Stimulated activated CD8-positive, alpha-beta memory T cell treated with anti-CD3 and anti-CD28 coated beads, Interleukin-7, amount 100 ng/mL, for 4 hours (primary cell): ENCODE measurements around the gene MSANTD3.
"Not testable (repeated sequence)": the region's sequence is repeated elsewhere in the genome, so short reads cannot be mapped to it uniquely, and the experiment has no call there.

Experiments
- DNase-seq, 2 donors: peaks; one replicate each; pipeline ENCODE4 v3.0.0-alpha.2; 2020; ENCODE audit warnings: low read depth in 2 of 2

The MSANTD3 gene

GRCh38 chr9:100426530-100427365 lies at the start of gene MSANTD3:
Gene MSANTD3 (plus strand): TSS chr9:100427143. CDS start chr9:100441939, 14,796 bp downstream.
- peak in 1 of 2 donors; percentile 58 for DNase-seq

- DNase-seq, result no peak
Measured at GRCh38 chr9:100379862-100380261, 47.1 kb upstream of the MSANTD3 start.

DNA sequence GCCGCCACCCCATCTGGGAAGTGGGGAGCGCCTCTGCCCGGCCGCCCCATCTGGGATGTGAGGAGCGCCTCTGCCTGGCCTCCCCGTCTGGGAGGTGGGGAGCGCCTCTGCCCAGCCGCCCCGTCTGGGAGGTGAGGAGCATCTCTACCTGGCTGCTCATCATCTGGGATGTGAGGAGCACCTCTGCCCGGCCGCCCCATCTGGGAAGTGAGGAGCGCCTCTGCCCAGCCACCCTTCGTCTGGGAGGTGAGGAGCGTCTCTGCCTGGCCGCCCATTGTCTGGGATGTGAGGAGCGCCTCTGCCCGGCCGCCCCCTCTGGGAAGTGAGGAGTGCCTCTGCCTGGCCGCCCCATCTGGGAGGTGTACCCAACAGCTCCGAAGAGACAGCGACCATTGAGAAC lies 34.0 kb upstream of the MSANTD3 start:
- DNase-seq, result not testable (repeated sequence)

- no peak for DNase-seq
Measured at GRCh38 chr9:100394032-100394695, 32.8 kb upstream of the MSANTD3 start.

DNA sequence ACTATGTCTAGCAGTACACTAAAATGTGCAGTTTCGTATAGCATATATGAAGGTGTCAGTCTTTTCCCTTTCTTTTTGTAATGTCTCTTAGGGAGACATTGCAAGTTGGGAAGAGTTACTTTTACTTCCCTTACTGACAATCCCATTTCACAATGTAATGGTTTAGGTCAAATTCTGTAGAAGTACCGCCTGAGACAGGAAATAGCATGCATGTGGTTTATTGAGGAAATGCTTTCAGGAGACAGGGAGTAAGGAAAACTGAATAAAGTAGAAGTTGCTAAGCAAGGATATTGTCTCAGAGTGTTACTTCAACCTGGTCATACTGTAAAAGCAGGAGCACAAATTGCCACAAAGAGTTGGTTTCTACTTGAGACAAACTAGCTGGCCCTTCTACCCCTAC lies 32.1 kb upstream of the MSANTD3 start:
- DNase-seq, result no peak

- no peak for DNase-seq
Measured at GRCh38 chr9:100396769-100397168, 30.2 kb upstream of the MSANTD3 start.

DNA sequence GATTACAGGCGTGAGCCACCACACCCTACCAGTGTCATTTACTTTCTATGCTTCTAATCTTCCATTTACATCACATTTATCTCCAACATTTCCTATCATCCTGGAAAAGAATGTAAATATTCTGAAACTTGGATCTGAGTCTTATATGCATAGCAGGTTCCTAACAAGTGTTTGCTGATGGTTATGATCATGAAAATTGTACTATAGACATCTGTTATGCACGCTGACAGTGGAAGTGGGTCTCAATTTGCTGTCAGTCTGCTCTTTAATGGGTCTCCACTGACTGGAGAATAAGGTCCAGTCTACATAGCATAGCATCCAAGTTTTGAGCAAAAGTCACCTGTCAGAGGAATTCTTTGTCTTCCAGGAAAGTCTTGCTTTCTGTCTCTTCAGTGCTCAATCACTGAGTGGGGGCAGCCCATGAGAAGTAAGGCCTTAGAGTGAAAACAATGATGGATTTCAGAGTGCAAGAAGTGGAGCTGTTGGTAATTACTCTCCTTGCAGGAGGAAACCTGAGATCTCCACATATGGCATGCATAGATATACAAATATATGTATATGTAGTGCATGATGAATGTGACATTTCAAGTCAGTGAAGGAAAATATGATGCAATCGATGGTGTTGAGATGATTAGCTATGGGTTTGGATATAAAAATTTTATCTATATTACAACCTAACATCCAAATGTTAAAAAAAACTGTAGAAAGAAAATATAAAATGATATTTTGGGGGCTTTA lies 29.2 kb upstream of the MSANTD3 start:
- DNase-seq, result no peak

GRCh38 chr9:100401042-100401441 lies 25.9 kb upstream of the MSANTD3 start:
- DNase-seq, result no peak

GRCh38 chr9:100406962-100407361 lies 20.0 kb upstream of the MSANTD3 start:
- DNase-seq, result no peak

- no peak for DNase-seq
Measured at GRCh38 chr9:100408546-100409175, 18.3 kb upstream of the MSANTD3 start.

DNA sequence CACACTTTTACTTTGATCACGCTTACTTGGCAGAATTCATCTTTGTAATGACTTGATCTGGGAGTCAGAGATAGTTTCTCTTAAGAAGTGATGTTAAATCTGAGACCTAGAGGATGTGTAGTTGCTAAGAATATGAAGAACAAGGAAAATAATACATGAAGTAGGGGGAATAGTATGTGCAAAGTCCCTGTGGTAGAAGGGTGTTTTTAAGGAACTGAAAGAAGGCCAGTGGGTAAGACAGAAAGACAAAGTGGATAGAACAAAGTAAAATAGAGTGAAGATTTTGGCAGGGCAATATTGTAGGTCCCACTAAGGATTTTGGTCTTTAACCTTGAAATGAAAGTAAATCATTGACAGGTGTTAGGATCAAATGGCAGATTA lies 17.8 kb upstream of the MSANTD3 start:
- no peak for DNase-seq

DNA sequence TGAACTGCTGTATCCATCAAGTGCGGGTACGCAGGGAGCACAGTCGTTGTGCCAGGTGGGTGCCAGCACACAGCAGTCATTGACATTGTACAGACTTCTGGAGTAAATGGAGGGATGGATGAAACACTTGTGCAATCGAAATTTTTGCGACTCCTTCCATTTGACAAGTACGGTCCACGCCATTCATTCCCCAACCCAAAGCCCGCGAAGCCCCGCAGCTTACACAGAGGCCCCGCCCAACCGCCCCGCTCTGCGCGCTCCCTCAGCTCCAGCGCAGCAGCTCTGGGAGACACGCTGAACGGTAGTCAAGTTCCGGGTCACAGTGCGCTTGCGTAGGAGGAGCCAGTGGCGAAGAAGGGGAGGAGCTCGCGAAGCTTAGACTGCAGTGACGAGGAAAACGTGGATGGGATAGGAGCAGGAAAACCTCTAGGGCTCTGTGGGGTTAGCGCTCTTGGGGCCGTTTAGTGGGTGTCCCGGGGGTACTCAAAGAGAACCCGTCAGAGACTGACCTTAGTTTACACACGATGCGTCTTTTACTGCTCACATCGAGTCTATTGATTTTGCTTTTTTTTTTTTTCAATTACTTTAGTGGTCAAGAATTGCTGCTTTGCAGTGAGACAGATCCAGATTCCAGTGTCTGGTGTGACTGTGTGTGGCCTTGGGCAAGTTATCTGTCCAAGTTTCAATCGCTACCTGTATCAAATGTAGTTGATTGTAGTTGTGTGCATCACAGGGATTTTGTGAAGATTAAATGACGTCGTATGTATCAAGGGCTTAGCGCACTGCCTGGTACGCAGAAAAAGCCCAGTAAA lies 15.3 kb upstream of the MSANTD3 start:
- DNase-seq, result peak; percentile 84 to 87

- DNase-seq, result no peak
Measured at GRCh38 chr9:100413839-100414420, 13.0 kb upstream of the MSANTD3 start.

DNA sequence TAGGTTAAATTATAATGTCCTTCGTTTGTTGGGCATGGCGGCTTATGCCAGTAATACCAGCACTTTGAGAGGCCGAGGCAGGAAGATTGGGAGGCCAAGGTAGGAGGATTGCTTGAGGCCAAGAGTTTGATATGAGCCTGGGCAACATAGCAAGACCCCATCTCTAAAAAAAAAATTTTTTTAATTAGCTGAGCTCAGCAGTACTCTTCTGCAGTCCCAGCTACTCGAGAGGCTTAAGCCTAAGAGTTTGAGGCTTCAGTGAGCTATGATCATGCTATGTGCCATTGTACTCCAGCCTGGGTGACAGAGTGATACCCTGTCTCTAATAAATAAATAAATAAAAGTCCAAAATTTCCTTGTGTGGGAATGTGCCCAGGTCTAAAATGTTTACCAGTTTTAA lies 9.1 kb upstream of the MSANTD3 start:
- DNase-seq, result no peak

DNA sequence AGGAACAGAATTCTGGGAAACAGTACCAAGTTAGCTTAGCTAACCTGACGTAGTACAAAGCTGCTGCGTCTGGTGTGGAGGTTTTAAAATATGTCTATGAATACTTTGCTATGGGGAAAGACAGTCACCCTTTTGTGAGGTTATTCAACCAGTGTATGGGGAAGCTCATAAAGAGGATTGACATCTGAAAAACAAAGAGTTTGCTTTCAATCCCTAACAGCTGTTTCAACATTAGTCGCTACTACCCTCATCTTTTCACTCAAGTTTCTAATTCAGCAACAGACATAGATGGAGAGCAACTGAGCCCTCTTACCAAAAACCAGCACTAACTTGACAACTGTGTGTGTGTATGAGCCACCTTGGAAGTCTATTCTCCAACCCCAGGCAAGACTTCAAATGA lies 7.8 kb upstream of the MSANTD3 start:
- DNase-seq, result no peak

DNA sequence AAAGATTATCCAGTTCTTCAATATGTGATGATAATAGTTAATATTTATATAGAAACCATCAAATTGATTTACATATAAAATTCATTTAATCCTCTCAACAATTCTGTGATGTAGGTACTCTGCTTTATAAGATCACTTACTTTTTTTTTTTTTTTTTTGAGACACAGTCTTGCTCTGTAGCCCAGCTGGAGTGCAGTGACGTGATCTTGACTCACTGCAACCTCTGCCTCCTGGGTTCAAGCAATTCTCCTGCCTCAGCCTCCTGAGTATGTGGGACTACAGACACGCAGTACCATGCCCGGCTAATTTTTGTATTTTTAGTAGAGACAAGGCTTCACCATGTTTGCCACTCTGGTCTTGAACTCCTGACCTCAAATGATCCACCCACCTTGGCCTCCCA lies 5.8 kb upstream of the MSANTD3 start:
- not testable (repeated sequence) for DNase-seq

GRCh38 chr9:100425758-100426157 lies 1.2 kb upstream of the MSANTD3 start:
- DNase-seq, result no peak

- DNase-seq, result no peak
Measured at GRCh38 chr9:100426189-100426529, 784 bp upstream of the MSANTD3 start.

- no peak for DNase-seq
Measured at GRCh38 chr9:100427366-100428263, 672 bp downstream of the MSANTD3 start.
